GM23338 (cell line): ENCODE measurements around the gene TOR2A. TPM values are rescaled to one million over a fixed set of nuclear protein-coding genes. Genes with fewer than 3 reads are reported as not detected.

Experiments
- ATAC-seq: fragments of 200-7000 bp; cut with Tn5 transposase; 3 replicates; pipeline ENCODE4 v1.9.1; 2020
- DNase-seq: peaks from one replicate; pipeline ENCODE4 v3.0.0-alpha.2; 2015; ENCODE audit warnings: low spot score
- H2AFZ ChIP-seq: fragments of 200-600 bp; sonication (generic); 2 replicates; pipeline ENCODE4 v1.8.0; 2016; ENCODE audit warnings: antibody characterized with exemption, mild to moderate bottlenecking, moderate library complexity
- H3F3A ChIP-seq: fragments of 200-600 bp; sonication (generic); replicated peaks from 2 replicates; pipeline ENCODE4 v1.8.0; 2017; ENCODE audit warnings: antibody characterized with exemption, mixed run types, low read depth
- H3K27ac ChIP-seq: fragments of 200-600 bp; sonication (generic); 2 replicates; pipeline ENCODE4 v1.6.1; 2016; ENCODE audit warnings: low read depth
- H3K27me3 ChIP-seq: fragments of 200-600 bp; sonication (generic); 2 replicates; pipeline ENCODE4 v1.8.0; 2016; ENCODE audit warnings: mild to moderate bottlenecking, mixed run types, moderate library complexity; ENCODE audit not compliant: insufficient read depth
- H3K36me3 ChIP-seq: fragments of 200-600 bp; sonication (generic); 2 replicates; pipeline ENCODE4 v1.8.0; 2016; ENCODE audit warnings: mild to moderate bottlenecking; ENCODE audit not compliant: insufficient read depth
- H3K4me1 ChIP-seq: fragments of 200-600 bp; sonication (generic); 2 replicates; pipeline ENCODE4 v1.8.0; 2016; ENCODE audit warnings: mild to moderate bottlenecking, moderate library complexity; ENCODE audit not compliant: insufficient read depth
- H3K4me2 ChIP-seq: fragments of 200-600 bp; sonication (generic); 2 replicates; pipeline ENCODE4 v1.7.1; 2017; ENCODE audit warnings: mixed run types
- H3K4me3 ChIP-seq: fragments of 200-600 bp; sonication (generic); 2 replicates; pipeline ENCODE4 v1.6.1; 2016; ENCODE audit warnings: mixed run types
- H3K79me2 ChIP-seq: fragments of 200-600 bp; sonication (generic); replicated peaks from 2 replicates; pipeline ENCODE4 v1.8.0; 2017; ENCODE audit warnings: mild to moderate bottlenecking; ENCODE audit not compliant: insufficient read depth
- H3K9me2 ChIP-seq: fragments of 200-600 bp; sonication (generic); 2 replicates; pipeline ENCODE4 v1.8.0; 2017; ENCODE audit not compliant: insufficient read depth
- H4K20me1 ChIP-seq: fragments of 200-600 bp; sonication (generic); replicated peaks from 2 replicates; pipeline ENCODE4 v1.8.0; 2017; ENCODE audit warnings: mild to moderate bottlenecking; ENCODE audit not compliant: insufficient read depth
- H3K27ac Mint-ChIP-seq: 2 replicates; pipeline ENCODE4 v1.8.0; 2020; ENCODE audit warnings: inconsistent platforms, mild to moderate bottlenecking, moderate library complexity, mixed read lengths
- H3K27me3 Mint-ChIP-seq: 3 replicates; pipeline ENCODE4 v1.8.0; 2022; ENCODE audit warnings: low read depth, mild to moderate bottlenecking, moderate library complexity, mixed read lengths, inconsistent platforms; ENCODE audit not compliant: insufficient read depth, poor library complexity
- H3K36me3 Mint-ChIP-seq: 3 replicates; pipeline ENCODE4 v1.8.0; 2021; ENCODE audit warnings: low read depth, mild to moderate bottlenecking, inconsistent platforms, moderate library complexity, mixed read lengths
- H3K4me1 Mint-ChIP-seq: 3 replicates; pipeline ENCODE4 v1.8.0; 2020; ENCODE audit warnings: mild to moderate bottlenecking, inconsistent platforms, mixed read lengths
- H3K4me3 Mint-ChIP-seq: 3 replicates; pipeline ENCODE4 v1.8.0; 2021; ENCODE audit warnings: moderate library complexity, mild to moderate bottlenecking, inconsistent platforms, mixed read lengths
- H3K9me3 Mint-ChIP-seq: 3 replicates; pipeline ENCODE4 v1.8.0; 2020; ENCODE audit warnings: moderate library complexity, mild to moderate bottlenecking, inconsistent platforms, mixed read lengths
- CREB1 ChIP-seq: fragments of 250-450 bp; sonication (Bioruptor Pico); IDR thresholded peaks from 2 replicates; pipeline ENCODE4 v1.5.0; 2020; ENCODE audit warnings: low read depth, mild to moderate bottlenecking, moderate library complexity
- ETS1 ChIP-seq: IDR thresholded peaks from 2 replicates; pipeline ENCODE4 v1.6.1; 2016; ENCODE audit warnings: antibody characterized with exemption
- EZH2 ChIP-seq: fragments of 200-600 bp; sonication (generic); IDR thresholded peaks from one replicate; pipeline ENCODE4 v1.8.0; 2017; ENCODE audit warnings: antibody characterized with exemption, mild to moderate bottlenecking, low read depth; ENCODE audit not compliant: unreplicated experiment
- EZH2phosphoT487 ChIP-seq: fragments of 200-600 bp; sonication (generic); IDR thresholded peaks from one replicate; pipeline ENCODE4 v1.8.1; 2018; ENCODE audit warnings: antibody characterized with exemption; ENCODE audit not compliant: unreplicated experiment
- JUNB ChIP-seq: IDR thresholded peaks from one replicate; pipeline ENCODE4 v1.6.1; 2016; ENCODE audit warnings: antibody characterized with exemption; ENCODE audit not compliant: unreplicated experiment
- NANOG ChIP-seq: IDR thresholded peaks from 2 replicates; pipeline ENCODE4 v1.6.1; 2016; ENCODE audit warnings: antibody characterized with exemption, borderline replicate concordance
- POLR2AphosphoS5 ChIP-seq: IDR thresholded peaks from 2 replicates; pipeline ENCODE4 v1.6.1; 2016; ENCODE audit warnings: antibody characterized with exemption, low read depth
- STAT1 ChIP-seq: IDR thresholded peaks from one replicate; pipeline ENCODE4 v1.6.1; 2016; ENCODE audit warnings: antibody characterized with exemption; ENCODE audit not compliant: unreplicated experiment
- ZNF114 ChIP-seq: fragments of 250-450 bp; sonication (Bioruptor Pico); IDR thresholded peaks from 2 replicates; pipeline ENCODE4 v1.5.0; 2020; ENCODE audit warnings: mild to moderate bottlenecking, moderate library complexity
- ZNF331 ChIP-seq: fragments of 250-450 bp; sonication (Bioruptor Pico); IDR thresholded peaks from 2 replicates; pipeline ENCODE4 v1.5.0; 2020; ENCODE audit warnings: low read depth, mild to moderate bottlenecking, moderate library complexity
- polyA plus RNA-seq: library from polyadenylated mRNA; unstranded; fragments of >200 nt; fragmentation: Nextera tagmentation; extraction: Ambion mirVana; gene quantifications from 2 replicates; pipeline ENCODE4 v1.2.1, GENCODE V29; 2016
- total RNA-seq: library from RNA; depleted of rRNA; stranded (reverse); fragments of >200 nt; shearing (Covaris generic); gene quantifications from 2 replicates; pipeline ENCODE4 v1.2.3, GENCODE V29; 2014
- TF ChIP-seq, protein P1 (sequence below), 2 experiments: fragments of 200-600 bp in 1 of 2; sonication (generic) in 1 of 2; conservative IDR thresholded peaks; 2 replicates each; pipeline versions ENCODE4 v1.5.1 to v1.6.1; 2016 to 2017; ENCODE audit warnings: antibody characterized with exemption in 2 of 2, low read depth in 2 of 2, mild to moderate bottlenecking in 2 of 2, moderate library complexity in 1 of 2
- TF ChIP-seq, protein P2 (sequence below): IDR thresholded peaks from one replicate; pipeline ENCODE4 v1.6.1; 2018; ENCODE audit warnings: antibody characterized with exemption; ENCODE audit not compliant: unreplicated experiment
- TF ChIP-seq, protein P3 (sequence below): fragments of 250-450 bp; sonication (Bioruptor Pico); IDR thresholded peaks from 2 replicates; pipeline ENCODE4 v1.5.0; 2020; ENCODE audit warnings: mild to moderate bottlenecking, moderate library complexity

The TOR2A gene
- total and polyA plus RNA-seq, 2 experiments from 2014 or later = 14.4 to 23.5 TPM

DNA sequence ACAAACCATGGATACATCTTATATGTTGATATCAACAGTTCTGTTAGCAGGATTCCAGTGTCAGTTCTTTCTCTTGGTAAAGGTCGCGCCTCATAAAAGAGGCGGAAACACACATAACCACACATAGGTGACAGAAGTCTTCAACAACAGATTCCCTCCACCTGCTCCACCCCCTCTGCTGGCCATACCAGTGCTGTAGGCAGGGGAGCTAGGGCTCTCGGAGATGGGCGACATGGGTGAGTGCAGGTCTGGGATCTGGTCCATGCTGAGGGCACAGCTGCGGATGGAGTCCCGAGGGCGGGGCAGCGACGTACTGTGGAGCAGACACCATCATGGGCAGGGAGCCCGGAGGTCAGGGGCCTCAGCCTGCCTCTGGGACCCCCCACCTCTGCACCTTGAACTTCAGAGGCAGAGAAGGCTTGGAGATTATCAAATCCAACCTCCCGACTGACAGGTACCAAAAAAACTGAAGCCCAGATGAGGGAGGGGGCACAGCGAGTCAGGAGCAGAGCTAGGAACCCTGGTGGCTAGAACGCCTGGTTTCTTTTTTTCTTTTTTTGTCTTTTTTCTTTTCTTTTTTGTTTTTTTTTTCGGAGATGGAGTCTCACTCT is 12.0 kb upstream of the TOR2A start:
- H3K9me2 ChIP-seq = no peaks in the 10 kb centered on the region
- no peak overlapping the region for H3K27ac Mint-ChIP-seq
- no peak overlapping the region for H3K27ac ChIP-seq
- no peak overlapping the region for H3K4me2 ChIP-seq
- no peaks in the 10 kb centered on the region for H3K27me3 ChIP-seq
- no peak for ATAC-seq
- no peak overlapping the region for H2AFZ ChIP-seq
- H3K4me3 ChIP-seq = no peak overlapping the region
- H3K9me3 Mint-ChIP-seq = no peaks in the 10 kb centered on the region
- DNase-seq = no peak
- no peaks in the 10 kb centered on the region for H3K36me3 ChIP-seq
- peaks cover 2% of the 10 kb centered on the region; the same call in 2 of the 3 replicates for H3K4me1 Mint-ChIP-seq
- H3K4me3 Mint-ChIP-seq = no peak overlapping the region; the same call in 2 of the 3 replicates
- H3F3A ChIP-seq = 0 out of 2 replicates have a peak, but pooled peaks cover 6% of the 10 kb centered on the region
- H4K20me1 ChIP-seq = peaks cover 16% of the 10 kb centered on the region
- TF ChIP-seq ETS1 (no peak), CREB1 (CRISPR knock-in tag) (no peak), EZH2phosphoT487 (no peak), NANOG (no peak), ZNF331 (CRISPR knock-in tag) (no peak), ZNF114 (CRISPR knock-in tag) (no peak), POLR2AphosphoS5 (no peak), EZH2 (no peak), JUNB (no peak), STAT1 (no peak)
- TF ChIP-seq, protein P1, sequence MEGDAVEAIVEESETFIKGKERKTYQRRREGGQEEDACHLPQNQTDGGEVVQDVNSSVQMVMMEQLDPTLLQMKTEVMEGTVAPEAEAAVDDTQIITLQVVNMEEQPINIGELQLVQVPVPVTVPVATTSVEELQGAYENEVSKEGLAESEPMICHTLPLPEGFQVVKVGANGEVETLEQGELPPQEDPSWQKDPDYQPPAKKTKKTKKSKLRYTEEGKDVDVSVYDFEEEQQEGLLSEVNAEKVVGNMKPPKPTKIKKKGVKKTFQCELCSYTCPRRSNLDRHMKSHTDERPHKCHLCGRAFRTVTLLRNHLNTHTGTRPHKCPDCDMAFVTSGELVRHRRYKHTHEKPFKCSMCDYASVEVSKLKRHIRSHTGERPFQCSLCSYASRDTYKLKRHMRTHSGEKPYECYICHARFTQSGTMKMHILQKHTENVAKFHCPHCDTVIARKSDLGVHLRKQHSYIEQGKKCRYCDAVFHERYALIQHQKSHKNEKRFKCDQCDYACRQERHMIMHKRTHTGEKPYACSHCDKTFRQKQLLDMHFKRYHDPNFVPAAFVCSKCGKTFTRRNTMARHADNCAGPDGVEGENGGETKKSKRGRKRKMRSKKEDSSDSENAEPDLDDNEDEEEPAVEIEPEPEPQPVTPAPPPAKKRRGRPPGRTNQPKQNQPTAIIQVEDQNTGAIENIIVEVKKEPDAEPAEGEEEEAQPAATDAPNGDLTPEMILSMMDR (conservative IDR thresholded peaks at IDR 0.05; ENCODE audit: low read depth in 2 of 2) = no peak; a peak in 1 of 4 replicates
- TF ChIP-seq, protein P2, sequence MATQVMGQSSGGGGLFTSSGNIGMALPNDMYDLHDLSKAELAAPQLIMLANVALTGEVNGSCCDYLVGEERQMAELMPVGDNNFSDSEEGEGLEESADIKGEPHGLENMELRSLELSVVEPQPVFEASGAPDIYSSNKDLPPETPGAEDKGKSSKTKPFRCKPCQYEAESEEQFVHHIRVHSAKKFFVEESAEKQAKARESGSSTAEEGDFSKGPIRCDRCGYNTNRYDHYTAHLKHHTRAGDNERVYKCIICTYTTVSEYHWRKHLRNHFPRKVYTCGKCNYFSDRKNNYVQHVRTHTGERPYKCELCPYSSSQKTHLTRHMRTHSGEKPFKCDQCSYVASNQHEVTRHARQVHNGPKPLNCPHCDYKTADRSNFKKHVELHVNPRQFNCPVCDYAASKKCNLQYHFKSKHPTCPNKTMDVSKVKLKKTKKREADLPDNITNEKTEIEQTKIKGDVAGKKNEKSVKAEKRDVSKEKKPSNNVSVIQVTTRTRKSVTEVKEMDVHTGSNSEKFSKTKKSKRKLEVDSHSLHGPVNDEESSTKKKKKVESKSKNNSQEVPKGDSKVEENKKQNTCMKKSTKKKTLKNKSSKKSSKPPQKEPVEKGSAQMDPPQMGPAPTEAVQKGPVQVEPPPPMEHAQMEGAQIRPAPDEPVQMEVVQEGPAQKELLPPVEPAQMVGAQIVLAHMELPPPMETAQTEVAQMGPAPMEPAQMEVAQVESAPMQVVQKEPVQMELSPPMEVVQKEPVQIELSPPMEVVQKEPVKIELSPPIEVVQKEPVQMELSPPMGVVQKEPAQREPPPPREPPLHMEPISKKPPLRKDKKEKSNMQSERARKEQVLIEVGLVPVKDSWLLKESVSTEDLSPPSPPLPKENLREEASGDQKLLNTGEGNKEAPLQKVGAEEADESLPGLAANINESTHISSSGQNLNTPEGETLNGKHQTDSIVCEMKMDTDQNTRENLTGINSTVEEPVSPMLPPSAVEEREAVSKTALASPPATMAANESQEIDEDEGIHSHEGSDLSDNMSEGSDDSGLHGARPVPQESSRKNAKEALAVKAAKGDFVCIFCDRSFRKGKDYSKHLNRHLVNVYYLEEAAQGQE = no peak
- TF ChIP-seq, protein P3, sequence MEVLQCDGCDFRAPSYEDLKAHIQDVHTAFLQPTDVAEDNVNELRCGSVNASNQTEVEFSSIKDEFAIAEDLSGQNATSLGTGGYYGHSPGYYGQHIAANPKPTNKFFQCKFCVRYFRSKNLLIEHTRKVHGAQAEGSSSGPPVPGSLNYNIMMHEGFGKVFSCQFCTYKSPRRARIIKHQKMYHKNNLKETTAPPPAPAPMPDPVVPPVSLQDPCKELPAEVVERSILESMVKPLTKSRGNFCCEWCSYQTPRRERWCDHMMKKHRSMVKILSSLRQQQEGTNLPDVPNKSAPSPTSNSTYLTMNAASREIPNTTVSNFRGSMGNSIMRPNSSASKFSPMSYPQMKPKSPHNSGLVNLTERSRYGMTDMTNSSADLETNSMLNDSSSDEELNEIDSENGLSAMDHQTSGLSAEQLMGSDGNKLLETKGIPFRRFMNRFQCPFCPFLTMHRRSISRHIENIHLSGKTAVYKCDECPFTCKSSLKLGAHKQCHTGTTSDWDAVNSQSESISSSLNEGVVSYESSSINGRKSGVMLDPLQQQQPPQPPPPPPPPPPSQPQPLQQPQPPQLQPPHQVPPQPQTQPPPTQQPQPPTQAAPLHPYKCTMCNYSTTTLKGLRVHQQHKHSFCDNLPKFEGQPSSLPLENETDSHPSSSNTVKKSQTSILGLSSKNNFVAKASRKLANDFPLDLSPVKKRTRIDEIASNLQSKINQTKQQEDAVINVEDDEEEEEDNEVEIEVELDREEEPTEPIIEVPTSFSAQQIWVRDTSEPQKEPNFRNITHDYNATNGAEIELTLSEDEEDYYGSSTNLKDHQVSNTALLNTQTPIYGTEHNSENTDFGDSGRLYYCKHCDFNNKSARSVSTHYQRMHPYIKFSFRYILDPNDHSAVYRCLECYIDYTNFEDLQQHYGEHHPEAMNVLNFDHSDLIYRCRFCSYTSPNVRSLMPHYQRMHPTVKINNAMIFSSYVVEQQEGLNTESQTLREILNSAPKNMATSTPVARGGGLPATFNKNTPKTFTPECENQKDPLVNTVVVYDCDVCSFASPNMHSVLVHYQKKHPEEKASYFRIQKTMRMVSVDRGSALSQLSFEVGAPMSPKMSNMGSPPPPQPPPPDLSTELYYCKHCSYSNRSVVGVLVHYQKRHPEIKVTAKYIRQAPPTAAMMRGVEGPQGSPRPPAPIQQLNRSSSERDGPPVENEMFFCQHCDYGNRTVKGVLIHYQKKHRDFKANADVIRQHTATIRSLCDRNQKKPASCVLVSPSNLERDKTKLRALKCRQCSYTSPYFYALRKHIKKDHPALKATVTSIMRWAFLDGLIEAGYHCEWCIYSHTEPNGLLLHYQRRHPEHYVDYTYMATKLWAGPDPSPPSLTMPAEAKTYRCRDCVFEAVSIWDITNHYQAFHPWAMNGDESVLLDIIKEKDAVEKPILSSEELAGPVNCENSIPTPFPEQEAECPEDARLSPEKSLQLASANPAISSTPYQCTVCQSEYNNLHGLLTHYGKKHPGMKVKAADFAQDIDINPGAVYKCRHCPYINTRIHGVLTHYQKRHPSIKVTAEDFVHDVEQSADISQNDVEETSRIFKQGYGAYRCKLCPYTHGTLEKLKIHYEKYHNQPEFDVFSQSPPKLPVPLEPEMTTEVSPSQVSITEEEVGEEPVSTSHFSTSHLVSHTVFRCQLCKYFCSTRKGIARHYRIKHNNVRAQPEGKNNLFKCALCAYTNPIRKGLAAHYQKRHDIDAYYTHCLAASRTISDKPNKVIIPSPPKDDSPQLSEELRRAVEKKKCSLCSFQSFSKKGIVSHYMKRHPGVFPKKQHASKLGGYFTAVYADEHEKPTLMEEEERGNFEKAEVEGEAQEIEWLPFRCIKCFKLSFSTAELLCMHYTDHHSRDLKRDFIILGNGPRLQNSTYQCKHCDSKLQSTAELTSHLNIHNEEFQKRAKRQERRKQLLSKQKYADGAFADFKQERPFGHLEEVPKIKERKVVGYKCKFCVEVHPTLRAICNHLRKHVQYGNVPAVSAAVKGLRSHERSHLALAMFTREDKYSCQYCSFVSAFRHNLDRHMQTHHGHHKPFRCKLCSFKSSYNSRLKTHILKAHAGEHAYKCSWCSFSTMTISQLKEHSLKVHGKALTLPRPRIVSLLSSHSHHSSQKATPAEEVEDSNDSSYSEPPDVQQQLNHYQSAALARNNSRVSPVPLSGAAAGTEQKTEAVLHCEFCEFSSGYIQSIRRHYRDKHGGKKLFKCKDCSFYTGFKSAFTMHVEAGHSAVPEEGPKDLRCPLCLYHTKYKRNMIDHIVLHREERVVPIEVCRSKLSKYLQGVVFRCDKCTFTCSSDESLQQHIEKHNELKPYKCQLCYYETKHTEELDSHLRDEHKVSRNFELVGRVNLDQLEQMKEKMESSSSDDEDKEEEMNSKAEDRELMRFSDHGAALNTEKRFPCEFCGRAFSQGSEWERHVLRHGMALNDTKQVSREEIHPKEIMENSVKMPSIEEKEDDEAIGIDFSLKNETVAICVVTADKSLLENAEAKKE = no peak
- no peaks in the 10 kb centered on the region for H3K4me1 ChIP-seq
- no peaks in the 10 kb centered on the region; the same call in 2 of the 3 replicates for H3K36me3 Mint-ChIP-seq
- no peaks in the 10 kb centered on the region for H3K79me2 ChIP-seq
- peaks cover 9% of the 10 kb centered on the region for H3K27me3 Mint-ChIP-seq
